ENCODE data around the gene IBTK. TPM values are rescaled to one million over a fixed set of nuclear protein-coding genes. Genes with fewer than 3 reads are reported as not detected.

Gene IBTK
- total and polyA plus RNA-seq, 2 of the 8 experiments (the other 6 are each of a cell fraction or from before 2014, with no cell fraction given) = 4.6 to 24.2 TPM

DNA sequence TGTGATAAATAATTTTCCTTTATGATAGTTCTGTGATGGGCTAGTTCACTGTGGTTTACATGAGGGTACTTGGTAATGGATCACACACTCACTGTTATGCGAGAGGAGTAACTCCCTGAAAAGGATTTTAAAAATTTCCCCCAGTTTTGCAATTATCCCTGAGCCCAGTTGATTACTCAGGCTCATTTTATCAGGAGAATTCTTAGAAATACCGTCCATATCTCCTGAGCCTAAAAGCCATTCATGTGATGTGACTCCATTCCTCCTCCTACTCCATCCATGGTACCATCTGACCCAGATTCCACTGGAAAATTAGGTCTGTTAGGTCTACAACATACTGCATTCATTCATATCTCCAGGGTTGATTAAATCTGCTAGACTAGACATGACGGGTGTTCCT lies 16.4 kb upstream of the IBTK start:
- no peak for DNase-seq (ENCODE audit: low read depth in 1 of 2, low spot score in 2 of 2)
- H3K23me2 ChIP-seq (ENCODE audit: low read depth, low read length) = no peaks in the 10 kb centered on the region
- H3K56ac ChIP-seq (replicated peaks; ENCODE audit: insufficient read length, low read depth, low read length) = no peak overlapping the region
- H2BK12ac ChIP-seq (ENCODE audit: low read depth, low read length) = no peak overlapping the region
- H3K4me3 ChIP-seq (ENCODE audit: extremely low read depth in 1 of 4, insufficient read depth in 2 of 4, low read depth in 3 of 4, low read length in 4 of 4) = no peak overlapping the region
- H2BK20ac ChIP-seq (ENCODE audit: low read length) = no peak overlapping the region
- H3K4ac ChIP-seq (replicated peaks; ENCODE audit: insufficient read length, low read depth, low read length) = no peak overlapping the region
- H2AK5ac ChIP-seq (ENCODE audit: low read depth, low read length) = no peak overlapping the region
- TF ChIP-seq SP4 (IDR thresholded peaks at IDR 0.05; ENCODE audit: low read length) (no peak), YY1 (IDR thresholded peaks at IDR 0.05; ENCODE audit: low read depth, low read length) (no peak), CTCF (IDR thresholded peaks at IDR 0.05; ENCODE audit: control extremely low read depth in 1 of 3, insufficient read depth in 1 of 3, low read depth in 1 of 3, low read length in 3 of 3) (no peak), TCF12 (IDR thresholded peaks at IDR 0.05; ENCODE audit: low read depth, low read length) (no peak), CREB1 (IDR thresholded peaks at IDR 0.05) (no peak), ASH2L (IDR thresholded peaks at IDR 0.05; ENCODE audit: low read length) (no peak)
- no peak overlapping the region for H3K27ac ChIP-seq (ENCODE audit: low read depth, low read length)
- ChIA-PET POLR2A (ENCODE audit: partially characterized antibody) (no interaction called here), CTCF (ENCODE audit: partially characterized antibody) (interaction anchor here (1.3 kb wide), 1 partner anchor 9 kb away, joined by 5 read pairs; no protein-coding TSS in a partner anchor)
- no peak overlapping the region for H3K23ac ChIP-seq (ENCODE audit: insufficient read length)
- no peak overlapping the region for H3K14ac ChIP-seq (ENCODE audit: insufficient read length)
- H3K18ac ChIP-seq (ENCODE audit: extremely low read depth, low read length) = no peak overlapping the region
- no peak overlapping the region for H2BK120ac ChIP-seq (replicated peaks; ENCODE audit: low read depth, low read length)
- no peaks in the 10 kb centered on the region for H4K20me1 ChIP-seq (replicated peaks in 1 of 2; ENCODE audit: control insufficient read depth in 1 of 2, insufficient read depth in 2 of 2, low read length in 2 of 2)
- no peak overlapping the region for H4K91ac ChIP-seq (replicated peaks; ENCODE audit: insufficient read length, low read length)
- FAIRE-seq = no peak
- H3K4me2 ChIP-seq (ENCODE audit: insufficient read depth in 1 of 2, low read depth in 2 of 2, low read length in 2 of 2) = no peak overlapping the region
- no peak overlapping the region for H4K5ac ChIP-seq (ENCODE audit: insufficient read length, low read depth, low read length)
- H3K79me2 ChIP-seq (ENCODE audit: control insufficient read depth in 1 of 2, insufficient read depth in 2 of 2, low read length in 2 of 2) = no peaks in the 10 kb centered on the region
- no peaks in the 10 kb centered on the region for H3K79me1 ChIP-seq (ENCODE audit: low read depth, low read length)
- no peak overlapping the region for H2AFZ ChIP-seq (ENCODE audit: low read length)
- no peaks in the 10 kb centered on the region for H3K27me3 ChIP-seq (replicated peaks in 1 of 4; ENCODE audit: control insufficient read depth in 3 of 4, extremely low read depth in 1 of 4, insufficient read depth in 3 of 4, low read length in 3 of 4)
- no peak overlapping the region for H3K9ac ChIP-seq (replicated peaks in 1 of 4; ENCODE audit: extremely low read depth in 1 of 4, low read depth in 3 of 4, low read length in 3 of 4)
- H3K9me3 ChIP-seq (ENCODE audit: insufficient read depth in 2 of 2, low read depth in 1 of 2, low read length in 1 of 2) = no peaks in the 10 kb centered on the region
- H2BK5ac ChIP-seq (ENCODE audit: low read depth, low read length) = no peak overlapping the region
- H2BK15ac ChIP-seq (ENCODE audit: low read length) = no peak overlapping the region
- no peaks in the 10 kb centered on the region for H3K36me3 ChIP-seq (ENCODE audit: control insufficient read depth in 2 of 4, insufficient read depth in 4 of 4, low read length in 3 of 4)
- H3K4me1 ChIP-seq (replicated peaks in 1 of 4; ENCODE audit: control insufficient read depth in 3 of 4, insufficient read depth in 4 of 4, low read length in 3 of 4) = peaks cover 0 to 3% (median 1%) of the 10 kb centered on the region in 4 experiments; a peak in 2 of 7 replicates
- H4K8ac ChIP-seq (ENCODE audit: extremely low read depth, insufficient read depth, low read length) = no peak overlapping the region
- WGBS, 2 experiments (ENCODE audit: extremely low coverage in 1 of 2, insufficient coverage in 1 of 2, insufficient read length in 1 of 2, insufficient replicate concordance in 2 of 2, low coverage in 1 of 2, low lambda C conversion rate in 2 of 2, missing lambda C conversion rate in 1 of 2) = 91% methylated on average over 3 of the region's 3 CpGs; no CpG with 5 or more reads in 1 of the 2 experiments

Measured in H1 (cell line).